ENCODE measurements around the gene ERCC6L2.

Gene ERCC6L2

DNA sequence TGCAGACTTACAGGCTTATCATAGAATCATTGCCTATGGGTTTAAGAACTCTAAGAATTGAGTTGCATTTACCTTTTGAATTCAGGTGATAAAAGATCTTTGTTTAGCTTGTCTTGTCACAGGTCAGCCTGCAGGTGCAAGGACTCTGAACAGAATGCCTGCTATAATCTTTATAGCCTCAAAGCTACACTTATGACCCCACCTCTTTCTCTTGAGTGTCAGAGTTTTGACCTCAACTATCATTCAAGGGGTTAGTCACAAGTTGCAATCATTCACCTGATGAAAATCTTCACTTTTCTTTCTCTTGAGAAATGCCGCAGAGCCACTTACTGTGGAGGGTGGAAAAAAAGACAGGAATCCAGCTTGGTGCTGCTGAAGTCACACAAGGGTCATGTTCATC, 49.5 kb downstream of the ERCC6L2 start:
- no peak for DNase-seq

DNA sequence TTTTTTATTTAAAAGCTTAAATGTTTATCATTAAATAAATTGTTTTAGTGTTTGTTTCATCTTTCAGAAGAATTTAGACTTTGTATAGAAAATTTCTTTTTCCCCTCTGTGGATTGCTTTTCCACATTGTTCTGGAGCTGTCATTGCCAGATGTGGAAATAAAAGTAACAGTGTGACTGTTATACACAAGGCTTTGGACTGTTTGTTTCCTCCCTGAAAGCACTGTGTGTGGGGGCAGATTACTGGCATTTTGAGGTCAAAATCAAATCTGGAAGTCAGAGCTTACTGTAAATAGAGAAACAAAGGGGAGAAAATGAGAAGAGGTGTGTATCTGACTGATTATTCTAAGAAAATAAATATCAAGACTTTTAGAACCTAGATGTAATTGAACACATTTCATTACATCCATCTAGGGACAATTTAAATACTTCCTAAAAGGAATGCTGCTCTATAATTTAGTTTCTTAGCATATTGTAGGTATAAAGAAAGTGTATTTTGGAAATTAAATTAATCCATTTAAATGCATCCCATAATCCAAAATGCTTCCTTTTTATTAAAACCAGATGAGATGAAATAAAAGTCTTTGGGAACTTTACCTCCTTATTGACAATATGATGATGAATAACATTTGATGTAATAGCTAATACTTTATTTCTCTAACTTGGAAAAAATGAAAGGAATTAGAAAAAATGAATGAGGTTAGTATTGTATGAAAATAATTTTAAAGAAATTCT, 51.9 kb downstream of the ERCC6L2 start:
- no peak for DNase-seq

GRCh38 chr9:95930277-95930676, 54.8 kb downstream of the ERCC6L2 start:
- DNase-seq, result no peak

- DNase-seq, result no peak
Observed at GRCh38 chr9:95935861-95936578, 60.5 kb downstream of the ERCC6L2 start.

DNA sequence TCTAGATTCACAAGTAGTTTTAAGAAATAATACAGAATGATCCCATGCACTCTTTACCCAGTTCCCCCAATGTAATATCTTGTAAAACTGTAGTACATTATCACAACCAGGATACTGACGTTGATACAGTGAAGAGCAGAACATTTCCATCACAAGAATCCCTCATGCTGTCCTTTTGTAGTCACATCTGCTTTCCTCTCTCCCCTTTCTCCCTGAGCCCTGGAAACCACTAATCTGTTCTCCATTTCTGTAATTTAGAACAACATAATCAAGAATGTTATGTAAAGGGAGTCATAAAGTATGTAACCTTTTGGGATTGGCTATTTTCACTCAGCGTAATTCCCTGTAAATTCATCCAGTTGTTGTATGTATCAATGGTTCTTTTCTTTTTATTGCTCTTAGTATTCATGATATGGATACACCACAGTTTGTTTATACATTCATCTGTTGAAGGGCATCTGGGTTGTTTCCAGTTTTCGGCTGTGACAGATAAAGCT, 61.1 kb downstream of the ERCC6L2 start:
- no peak for DNase-seq

DNA sequence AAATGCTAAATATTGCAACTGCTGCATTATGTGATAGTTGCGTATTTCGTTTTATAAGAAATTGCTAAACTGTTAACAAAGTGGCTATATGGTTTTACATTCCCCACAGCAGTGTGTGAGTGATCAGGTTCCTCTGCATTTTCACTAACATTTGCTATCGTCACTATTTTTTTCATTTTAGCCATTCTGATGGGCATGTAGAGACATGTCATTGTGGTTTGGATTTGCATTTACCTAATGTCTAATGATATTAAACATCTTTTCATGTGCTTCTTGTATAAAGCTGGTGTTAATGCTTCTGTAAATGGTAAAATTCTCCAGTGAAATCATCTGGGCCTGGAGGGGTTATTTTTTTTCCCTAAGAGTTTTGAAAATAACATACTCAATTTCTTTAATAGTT, 61.6 kb downstream of the ERCC6L2 start:
- no peak for DNase-seq

- DNase-seq, result peak in 1 of 2 experiments; percentile 4
Observed at GRCh38 chr9:95938724-95939123, 63.2 kb downstream of the ERCC6L2 start.

DNA sequence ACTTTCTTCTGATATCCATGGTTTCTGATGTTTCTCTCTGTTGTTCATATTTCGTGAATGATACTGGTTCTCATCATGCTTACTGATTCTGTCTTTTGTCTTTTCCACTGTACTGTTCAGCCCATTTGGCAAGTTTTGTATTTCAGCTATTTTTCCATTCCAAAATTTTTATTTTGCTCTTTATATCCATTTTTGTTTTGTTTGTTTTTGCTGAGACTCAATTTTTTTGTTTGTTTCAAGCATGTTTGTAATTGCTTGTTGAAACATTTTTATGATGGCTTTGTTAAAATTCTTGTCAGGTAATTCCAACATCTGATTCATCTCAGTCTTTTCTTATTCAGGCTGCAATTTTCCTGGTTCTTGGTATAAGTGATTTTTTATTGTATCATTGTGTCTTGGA, 64.0 kb downstream of the ERCC6L2 start:
- no peak for DNase-seq

DNA sequence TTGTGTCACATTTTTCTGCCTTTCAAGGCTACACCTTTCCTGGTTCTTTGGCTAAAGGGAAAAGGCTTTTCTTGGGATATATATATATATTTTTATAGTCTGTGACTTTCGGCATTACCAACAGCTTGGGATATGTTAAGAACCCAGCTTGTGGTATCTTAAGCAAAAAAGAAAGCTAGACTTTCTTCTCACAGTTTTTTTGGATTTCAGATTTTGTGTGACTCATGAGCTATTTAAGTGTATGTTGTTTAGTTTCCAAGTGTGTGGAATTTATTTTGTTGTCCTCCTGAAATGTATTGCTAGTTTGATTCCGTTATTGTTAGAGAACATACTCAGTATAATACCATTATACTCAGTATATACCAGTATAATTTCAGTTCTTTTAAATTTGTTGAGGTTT, 64.8 kb downstream of the ERCC6L2 start:
- no peak for DNase-seq

GRCh38 chr9:95942016-95942415, 66.5 kb downstream of the ERCC6L2 start:
- DNase-seq, result no peak

DNA sequence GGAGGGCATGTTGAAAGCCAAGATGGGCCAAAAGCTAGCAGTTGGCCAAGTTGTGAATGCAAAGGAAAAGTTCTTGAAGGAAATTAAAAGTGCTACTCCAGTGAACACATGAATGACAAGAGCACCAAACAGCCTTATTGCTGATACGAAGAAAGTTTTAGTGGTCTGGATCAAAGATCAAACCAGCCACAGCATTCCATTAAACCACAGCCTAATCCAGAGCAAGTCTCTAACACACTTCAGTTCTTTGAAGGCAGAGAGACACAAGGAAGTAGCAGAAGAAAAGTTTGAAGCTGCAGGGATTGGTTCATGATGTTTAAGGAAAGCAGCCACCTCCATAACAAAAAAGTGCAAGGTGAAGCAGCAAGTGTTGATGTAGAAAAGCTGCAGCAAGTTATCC, 71.6 kb downstream of the ERCC6L2 start:
- DNase-seq, result no peak

- no peak for DNase-seq
Observed at GRCh38 chr9:95952471-95952870, 77.0 kb downstream of the ERCC6L2 start.

DNA sequence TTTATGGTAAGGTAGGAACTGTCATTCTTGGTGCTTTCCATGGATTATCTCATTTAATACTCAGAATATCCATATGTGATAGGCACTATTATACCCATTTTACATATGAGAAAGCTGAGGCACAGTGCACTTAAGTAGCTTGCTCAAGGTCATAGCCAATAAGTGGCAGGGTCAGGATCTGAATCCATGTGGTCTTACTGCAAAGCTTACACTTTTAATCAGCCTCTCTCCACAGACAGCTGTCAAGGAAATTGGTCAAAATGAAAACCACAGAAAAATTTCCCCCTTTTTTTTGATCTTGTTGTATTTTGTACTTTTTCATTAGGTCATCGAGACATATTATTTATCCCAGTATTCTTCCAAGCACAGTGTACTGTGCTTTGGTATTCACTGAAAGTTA, 78.5 kb downstream of the ERCC6L2 start:
- DNase-seq, result no peak

DNA sequence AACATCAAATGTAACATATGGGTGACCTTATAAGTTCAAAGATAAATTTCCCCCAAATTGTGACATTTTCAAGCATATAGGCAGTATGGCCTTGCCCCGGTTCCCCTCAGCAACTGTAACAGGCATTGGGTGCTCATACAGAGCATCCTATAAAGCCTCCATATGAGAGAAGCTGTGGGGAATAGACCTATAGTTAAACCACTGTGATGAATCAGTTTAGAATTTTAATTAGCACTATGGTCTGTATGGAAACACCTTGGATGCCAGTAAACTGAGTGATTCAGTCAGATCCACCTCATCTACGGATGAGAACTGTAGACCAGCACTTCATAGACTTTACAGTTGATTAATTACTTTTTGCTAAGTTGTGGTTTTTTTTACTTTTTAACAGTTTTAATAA, 79.4 kb downstream of the ERCC6L2 start:
- DNase-seq, result no peak

DNA sequence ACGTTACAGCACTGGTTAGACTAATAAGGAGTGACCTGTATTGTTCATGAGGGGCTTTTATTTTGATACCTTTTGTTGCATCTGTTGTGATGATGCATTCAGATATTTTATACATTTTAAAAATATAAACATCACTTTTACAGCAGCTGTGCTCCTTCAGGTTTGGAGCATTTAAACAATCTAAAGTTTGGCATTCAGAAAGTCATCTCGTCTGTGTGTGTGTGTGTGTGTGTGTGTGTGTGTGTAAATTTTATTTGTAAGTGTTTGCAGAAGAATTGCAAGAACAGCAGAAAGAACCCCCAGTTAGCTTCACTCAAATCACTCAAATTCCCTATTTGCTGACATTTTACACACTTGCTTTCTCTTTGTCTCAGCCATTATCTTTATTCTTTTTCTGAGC, 87.4 kb downstream of the ERCC6L2 start:
- DNase-seq, result no peak

DNA sequence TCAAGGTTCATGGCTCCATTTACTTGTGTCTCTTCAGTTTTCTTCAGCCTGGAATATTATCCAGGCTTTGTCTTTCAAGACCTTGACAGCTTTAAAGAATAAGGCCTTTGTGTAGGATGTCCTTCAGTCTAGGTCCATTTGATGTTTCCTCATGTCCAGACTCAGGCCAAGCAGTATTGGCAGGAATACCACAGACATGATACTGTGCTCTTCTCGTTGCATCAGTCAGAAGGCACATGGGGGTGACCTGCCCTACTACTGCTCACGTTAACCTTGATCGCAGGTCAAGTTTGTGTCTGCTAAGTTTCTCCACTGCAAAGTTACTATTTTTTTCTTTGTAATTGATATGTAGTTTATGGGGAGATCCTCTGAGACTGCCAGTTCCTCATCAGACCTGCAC, 88.2 kb downstream of the ERCC6L2 start:
- no peak for DNase-seq

DNA sequence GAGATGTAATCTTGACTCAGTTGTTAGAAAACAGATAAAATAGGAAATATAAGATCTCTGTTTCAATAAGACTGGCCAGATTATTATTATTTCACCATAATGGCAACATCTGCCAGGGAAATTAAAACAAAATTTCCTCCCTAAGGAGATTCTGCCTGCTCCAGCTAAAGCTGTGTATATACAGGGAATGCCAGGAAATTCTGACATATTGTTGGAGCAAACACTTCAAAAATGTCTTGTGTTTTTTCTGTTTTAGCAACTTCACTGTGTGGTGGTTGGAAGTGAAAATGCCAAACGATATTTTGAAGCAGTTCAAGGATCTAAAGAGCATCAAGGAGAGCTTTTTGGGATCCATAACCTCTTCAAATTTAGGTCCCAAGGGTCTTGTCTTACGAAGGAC, 90.8 kb downstream of the ERCC6L2 start:
- no peak for DNase-seq

DNA sequence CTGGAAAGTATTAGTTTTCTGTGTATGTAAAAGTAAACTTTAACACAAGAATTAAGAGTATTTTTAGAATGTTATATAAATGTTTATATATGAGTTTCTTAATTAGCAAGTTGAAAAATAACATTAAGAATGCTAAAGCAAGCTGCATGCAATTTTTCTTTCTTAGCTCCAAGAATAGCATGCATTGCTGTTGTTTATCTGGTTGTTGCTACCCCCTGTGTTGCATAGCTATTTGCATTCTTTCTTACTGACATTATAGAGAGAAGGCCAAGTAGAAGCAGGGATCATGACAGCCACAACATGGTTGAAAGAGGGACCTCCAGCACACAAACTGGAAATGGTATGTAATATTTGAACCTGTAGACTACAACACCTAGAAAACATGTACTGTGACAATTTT, 94.8 kb downstream of the ERCC6L2 start:
- no peak for DNase-seq

GRCh38 chr9:95971815-95972214, 96.3 kb downstream of the ERCC6L2 start:
- no peak for DNase-seq

DNA sequence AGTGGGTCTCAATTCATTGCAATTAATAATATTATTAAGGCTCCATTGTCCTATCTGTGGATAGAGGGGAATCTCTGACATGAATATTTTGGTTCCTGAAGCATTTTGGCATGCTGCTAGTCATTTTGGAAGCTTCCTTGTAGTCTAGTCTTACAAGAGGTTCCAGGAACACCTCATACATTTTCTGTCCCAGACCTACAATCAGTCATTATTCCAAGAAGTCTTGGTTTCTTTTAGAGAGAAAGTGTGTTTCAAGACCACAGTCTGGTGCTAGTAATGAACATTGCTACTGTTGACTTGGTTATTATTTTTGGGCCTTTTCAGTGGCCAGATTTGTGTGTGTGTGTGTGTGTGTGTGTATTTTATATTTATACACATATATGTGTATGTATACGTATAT, 98.9 kb downstream of the ERCC6L2 start:
- no peak for DNase-seq

- DNase-seq, result no peak
Observed at GRCh38 chr9:95977371-95977770, 101.9 kb downstream of the ERCC6L2 start.

GRCh38 chr9:95978106-95978505, 102.6 kb downstream of the ERCC6L2 start:
- DNase-seq, result no peak

- no peak for DNase-seq
Observed at GRCh38 chr9:95979446-95979845, 104.0 kb downstream of the ERCC6L2 start.

- DNase-seq, result no peak
Observed at GRCh38 chr9:95980262-95981125, 105.0 kb downstream of the ERCC6L2 start.

Data from Kasumi-1 (cell line).